B cell (primary cell): ENCODE results near the gene RBMX2. TPM values are rescaled to one million over a fixed set of nuclear protein-coding genes. Genes with fewer than 3 reads are reported as not detected.

ENCODE experiments used
- ATAC-seq: fragments of 200-7000 bp; cut with Tn5 transposase; one replicate; pipeline ENCODE4 v1.10.0; 2021; ENCODE audit warnings: low read depth, mild to moderate bottlenecking, moderate number of reproducible peaks, moderate library complexity
- CTCF ChIA-PET: fragments of 350-600 bp; sonication (Branson Sonifier 250); formaldehyde crosslinking; loops from one replicate; lab custom pipeline; 2021; ENCODE audit warnings: antibody characterized with exemption, inconsistent platforms; lab: Charles Lee
- POLR2A ChIA-PET: fragments of 350-600 bp; sonication (Branson Sonifier 250); formaldehyde crosslinking; loops from one replicate; lab custom pipeline; 2021; ENCODE audit warnings: antibody characterized with exemption; lab: Charles Lee
- DNase-seq: peaks from one replicate; pipeline ENCODE4 v3.0.0; 2013
- H2AFZ ChIP-seq: 2 replicates; pipeline ENCODE4 v1.6.1; 2012; ENCODE audit warnings: mild to moderate bottlenecking, low read depth, low read length; ENCODE audit not compliant: insufficient read depth, poor library complexity, severe bottlenecking
- H3K27ac ChIP-seq, 2 donors: 1 replicate in 1 of 2; 2 replicates in 1 of 2; pipeline ENCODE4 v1.5.1; 2012 to 2013; ENCODE audit warnings: low read length in 2 of 2, mild to moderate bottlenecking in 2 of 2, moderate library complexity in 1 of 2
- H3K27me3 ChIP-seq, 4 experiments: fragments of 200-600 bp in 1 of 4; sonication (generic) in 1 of 4; replicated peaks in 1 of 4; 1 replicate in 2 of 4; 2 replicates in 2 of 4; pipeline versions ENCODE4 v1.6.1 to v1.7.0; 2013 to 2016; ENCODE audit warnings: low read length in 3 of 4, mild to moderate bottlenecking in 2 of 4, mixed read lengths in 1 of 4, moderate library complexity in 1 of 4; ENCODE audit not compliant: insufficient read depth in 4 of 4, control insufficient read depth in 3 of 4; ENCODE audit errors: control extremely low read depth in 1 of 4
- H3K36me3 ChIP-seq, 2 experiments: replicated peaks in 1 of 2; 1 replicate in 1 of 2; 2 replicates in 1 of 2; pipeline versions ENCODE4 v1.6.1 to v1.7.1; 2013; ENCODE audit warnings: low read length in 1 of 2; ENCODE audit not compliant: insufficient read depth in 2 of 2, control insufficient read depth in 1 of 2; ENCODE audit errors: control extremely low read depth in 1 of 2, extremely low read depth in 1 of 2
- H3K4me1 ChIP-seq, 2 donors: fragments of 200-600 bp in 1 of 2; sonication (generic) in 1 of 2; 1 replicate in 1 of 2; 2 replicates in 1 of 2; pipeline versions ENCODE4 v1.5.1 to v1.6.1; 2013 to 2017; ENCODE audit warnings: low read length in 2 of 2; ENCODE audit not compliant: control insufficient read depth in 2 of 2, insufficient read depth in 2 of 2
- H3K4me2 ChIP-seq: replicated peaks from 2 replicates; pipeline ENCODE3; 2012; ENCODE audit warnings: mild to moderate bottlenecking, low read depth, low read length; ENCODE audit not compliant: poor library complexity, severe bottlenecking
- H3K4me3 ChIP-seq, 5 experiments: fragments of 200-600 bp in 1 of 5; sonication (generic) in 1 of 5; 1 replicate in 3 of 5; 2 replicates in 2 of 5; pipeline versions ENCODE4 v1.5.1 to v1.7.0; 2011 to 2016; ENCODE audit warnings: low read length in 4 of 5, mild to moderate bottlenecking in 4 of 5, low read depth in 2 of 5, control low read depth in 1 of 5, moderate library complexity in 1 of 5; ENCODE audit not compliant: insufficient read depth in 1 of 5; ENCODE audit errors: control extremely low read depth in 1 of 5, extremely low read depth in 1 of 5
- H3K79me2 ChIP-seq: fragments of 200-600 bp; sonication (generic); one replicate; pipeline ENCODE4 v1.6.0; 2016; ENCODE audit warnings: low read length; ENCODE audit not compliant: control insufficient read depth, insufficient read depth
- H3K9ac ChIP-seq: fragments of 200-600 bp; sonication (generic); 2 replicates; pipeline ENCODE4 v1.6.1; 2017; ENCODE audit warnings: mild to moderate bottlenecking, low read length, moderate library complexity
- H3K9me3 ChIP-seq, 3 donors: one replicate each; pipeline versions ENCODE4 v1.6.1 to v1.7.1; 2013; ENCODE audit warnings: low read length in 2 of 3; ENCODE audit not compliant: control insufficient read depth in 2 of 3, insufficient read depth in 1 of 3; ENCODE audit errors: control extremely low read depth in 1 of 3
- H4K20me1 ChIP-seq: 2 replicates; pipeline ENCODE4 v1.6.0; 2012; ENCODE audit warnings: mild to moderate bottlenecking, low read length; ENCODE audit not compliant: insufficient read depth, control insufficient read depth, poor library complexity, severe bottlenecking
- H3K27ac Mint-ChIP-seq: one replicate; pipeline ENCODE4 v1.8.0; 2021; ENCODE audit warnings: mixed read lengths
- H3K27me3 Mint-ChIP-seq: one replicate; pipeline ENCODE4 v1.8.0; 2021; ENCODE audit warnings: mixed read lengths
- H3K4me1 Mint-ChIP-seq: one replicate; pipeline ENCODE4 v1.8.0; 2021; ENCODE audit warnings: mixed read lengths
- H3K4me3 Mint-ChIP-seq: one replicate; pipeline ENCODE4 v1.8.0; 2021; ENCODE audit warnings: mixed read lengths
- H3K9me3 Mint-ChIP-seq: one replicate; pipeline ENCODE4 v1.8.0; 2022; ENCODE audit warnings: mixed read lengths; ENCODE audit not compliant: insufficient read depth
- EZH2 ChIP-seq: IDR thresholded peaks from 2 replicates; pipeline ENCODE4 v1.6.1; 2012; ENCODE audit warnings: borderline replicate concordance, low read depth, mild to moderate bottlenecking, moderate library complexity, low read length; ENCODE audit not compliant: insufficient read depth, poor library complexity, severe bottlenecking
- WGBS: methylation state at CpG from one replicate; pipeline ENCODE4 v1.1.5; 2013; ENCODE audit warnings: missing lambda C conversion rate; ENCODE audit not compliant: insufficient coverage; 5-methylcytosine and 5-hydroxymethylcytosine counted together
- intact Hi-C: fragments of 100-400 bp; cut with micrococcal nuclease; formaldehyde crosslinking; loops from one replicate; pipeline ENCODE4 v1.10.0; 2022
- polyA plus RNA-seq: library from polyadenylated mRNA; depleted of rRNA; stranded (reverse); fragments of >200 nt; gene quantifications from 2 replicates; pipeline ENCODE4 v1.2.3, GENCODE V29; 2012
- total RNA-seq, 2 donors: library from RNA; stranded (reverse); fragments of 120-200 nt in 1 of 2; gene quantifications; 1 replicate in 1 of 2; 2 replicates in 1 of 2; pipeline versions ENCODE4 v1.2.3 to v1.2.4, GENCODE V29; 2013 to 2022

RBMX2 gene
- total and polyA plus RNA-seq, 2 donors (not counting 1 experiment from before 2014, with no cell fraction given) = 9.8 to 25.2 TPM

DNA sequence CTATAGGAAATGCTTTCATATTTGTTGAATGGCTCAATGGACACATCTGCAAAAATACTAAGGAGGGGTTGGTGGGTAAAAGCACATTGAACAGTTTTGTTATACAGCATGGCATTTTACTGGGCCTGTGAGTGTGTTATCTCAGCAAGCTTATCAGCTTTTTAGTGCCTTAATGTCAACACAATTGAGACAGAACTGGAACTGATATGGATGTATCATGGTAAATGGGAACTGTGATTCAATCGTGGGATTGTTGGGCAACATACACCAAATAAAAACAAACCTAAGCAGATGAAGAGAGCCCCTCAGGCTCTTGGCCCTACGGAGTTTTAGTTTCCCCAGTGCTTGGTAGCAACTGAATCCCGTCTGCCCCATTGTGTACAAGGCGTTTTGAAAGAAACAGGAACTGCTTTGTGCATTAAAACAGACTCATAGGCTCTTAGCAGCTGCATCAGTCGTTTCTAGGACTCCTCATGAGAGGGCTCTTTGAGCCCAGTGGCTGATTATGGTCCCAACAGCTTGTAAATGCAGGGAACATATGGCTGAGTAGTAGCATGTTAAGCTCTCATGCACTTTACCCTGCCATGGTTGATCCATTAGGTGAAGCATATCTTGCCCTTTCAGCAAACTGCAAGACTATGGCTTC lies 23.6 kb upstream of the RBMX2 start:
- H3K9me3 ChIP-seq = no peaks in the 10 kb centered on the region

DNA sequence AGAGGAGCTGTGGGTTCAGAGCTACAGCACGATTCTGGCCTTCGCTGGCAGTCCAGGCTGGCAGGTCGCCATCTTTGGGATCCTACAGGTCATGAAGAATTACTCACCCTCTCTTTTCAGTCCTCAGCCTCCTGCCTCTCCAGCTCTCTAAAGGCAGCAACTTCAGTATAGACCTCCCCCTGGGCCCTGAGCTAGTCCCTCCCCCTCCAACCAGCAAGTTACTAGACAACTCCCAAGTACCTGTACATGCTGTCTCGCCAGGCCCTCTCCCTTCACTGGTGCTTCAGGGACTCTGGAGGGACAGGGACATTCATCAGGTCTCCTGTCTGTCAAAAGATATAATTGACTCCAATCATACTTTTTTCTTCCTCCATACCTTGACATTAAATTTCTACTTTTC lies 16.3 kb upstream of the RBMX2 start, which contains the start of gene GPR119:
Gene GPR119, minus strand, starts transcription at position 155 of the 400 bp plus-strand sequence. CDS start 227 bp downstream, outside the sequence.
- H3K27ac ChIP-seq = no peak within 1 kb of the TSS
- TF ChIP-seq EZH2 = no peak
- H3K4me1 ChIP-seq = no peaks in the 10 kb centered on the region
- 89% methylated on average over 3 of the region's 4 CpGs for WGBS
- H2AFZ ChIP-seq = no peak within 1 kb of the TSS
- H3K27me3 ChIP-seq = no peaks in the 10 kb centered on the region
- H3K9me3 ChIP-seq = no peaks in the 10 kb centered on the region
- no peak for ATAC-seq
- Mint-ChIP-seq H3K4me1 (no peaks in the 10 kb centered on the region), H3K27ac (no peak within 1 kb of the TSS), H3K27me3 (peaks cover 9% of the 10 kb centered on the region), H3K9me3 (no peaks in the 10 kb centered on the region), H3K4me3 (no peak within 1 kb of the TSS)
- POLR2A ChIA-PET = no interaction called here
- no peak for DNase-seq
- no peaks in the 10 kb centered on the region for H4K20me1 ChIP-seq
- no peak within 1 kb of the TSS for H3K4me3 ChIP-seq
- no peak within 1 kb of the TSS for H3K4me2 ChIP-seq
- H3K79me2 ChIP-seq = no peaks in the 10 kb centered on the region
- no peaks in the 10 kb centered on the region for H3K36me3 ChIP-seq
- H3K9ac ChIP-seq = no peak within 1 kb of the TSS
- intact Hi-C loops = no loop called here
- CTCF ChIA-PET = no interaction called here

More for the DNA sequence above, 23.6 kb upstream of the RBMX2 start:
- Histone ChIP-seq H3K4me2 (no peak overlapping the region), H3K27ac (no peak overlapping the region), H3K4me1 (no peaks in the 10 kb centered on the region), H3K36me3 (no peaks in the 10 kb centered on the region), H3K79me2 (no peaks in the 10 kb centered on the region), H4K20me1 (no peaks in the 10 kb centered on the region), H2AFZ (no peak overlapping the region), H3K9ac (no peak overlapping the region), H3K27me3 (no peaks in the 10 kb centered on the region), H3K4me3 (no peak overlapping the region)
- no peaks in the 10 kb centered on the region for H3K9me3 Mint-ChIP-seq
- intact Hi-C loops = no loop called here
- TF ChIP-seq EZH2 = no peak
- H3K4me3 Mint-ChIP-seq = no peak overlapping the region
- no peak for ATAC-seq
- WGBS = 59% methylated on average over 4 of the region's 5 CpGs
- CTCF ChIA-PET = no interaction called here
- H3K27ac Mint-ChIP-seq = no peak overlapping the region
- no peaks in the 10 kb centered on the region for H3K4me1 Mint-ChIP-seq
- H3K27me3 Mint-ChIP-seq = peaks cover 6% of the 10 kb centered on the region
- POLR2A ChIA-PET = no interaction called here
- no peak for DNase-seq
